Skin of body (tissue), 2 donors: ENCODE results near the gene HEATR5A. TPM values are rescaled to one million over a fixed set of nuclear protein-coding genes. Genes with fewer than 3 reads are reported as not detected.
"Not testable (repeated sequence)": the region's sequence is repeated elsewhere in the genome, so short reads cannot be mapped to it uniquely, and the experiment has no call there.

Source experiments
- DNase-seq: peaks from one replicate; lab custom pipeline; 2025; lab: John Stamatoyannopoulos, UW
- total RNA-seq: library from RNA; depleted of rRNA; stranded (reverse); fragments of >200 nt; gene quantifications from one replicate; pipeline ENCODE4 v1.2.3, GENCODE V29; 2014

HEATR5A gene
- total RNA-seq, result 27.4 TPM

DNA sequence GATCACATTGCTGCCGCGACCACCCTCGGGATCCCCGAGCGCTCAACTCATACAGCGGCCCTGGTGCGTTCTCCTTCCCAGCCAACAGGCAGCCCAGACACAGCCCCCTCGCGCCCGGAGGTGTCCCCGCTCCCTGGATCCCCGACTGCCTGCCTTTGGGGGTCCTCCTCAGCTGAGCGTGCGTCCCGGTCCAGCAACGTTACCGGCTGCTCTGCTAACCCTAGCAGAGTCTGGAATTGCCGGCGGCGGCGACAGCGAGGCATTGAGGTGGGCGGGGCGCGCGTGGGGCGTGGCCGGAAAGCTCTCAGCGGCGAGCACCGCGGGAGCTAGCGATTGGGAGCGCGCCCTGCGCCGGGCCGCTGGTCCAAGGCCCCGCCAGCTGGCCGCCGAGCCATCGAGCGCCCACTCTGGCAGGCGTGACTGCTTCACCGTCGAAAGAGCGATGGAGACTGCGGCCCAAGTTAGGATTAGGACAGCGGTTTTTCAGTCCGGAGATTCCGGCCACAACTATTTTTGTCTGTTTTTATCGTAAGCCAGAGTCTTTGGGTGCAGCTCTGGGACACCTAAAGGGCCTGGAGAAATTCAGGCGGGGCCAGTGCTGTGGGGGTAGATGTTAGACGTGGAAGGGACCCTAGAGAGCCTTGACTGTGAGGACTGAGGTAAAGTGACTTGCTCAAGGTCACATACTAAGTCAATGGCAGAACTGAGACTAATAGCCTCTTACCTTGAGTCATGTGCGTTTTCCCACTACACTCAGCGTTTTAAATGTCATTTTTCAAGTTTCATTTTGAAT, at the start of gene HEATR5A:
Gene HEATR5A (minus strand): TSS at position 232 of the 793 bp plus-strand sequence. CDS start 17,575 bp downstream, outside the sequence.
- DNase-seq, result peak; percentile 91

DNA sequence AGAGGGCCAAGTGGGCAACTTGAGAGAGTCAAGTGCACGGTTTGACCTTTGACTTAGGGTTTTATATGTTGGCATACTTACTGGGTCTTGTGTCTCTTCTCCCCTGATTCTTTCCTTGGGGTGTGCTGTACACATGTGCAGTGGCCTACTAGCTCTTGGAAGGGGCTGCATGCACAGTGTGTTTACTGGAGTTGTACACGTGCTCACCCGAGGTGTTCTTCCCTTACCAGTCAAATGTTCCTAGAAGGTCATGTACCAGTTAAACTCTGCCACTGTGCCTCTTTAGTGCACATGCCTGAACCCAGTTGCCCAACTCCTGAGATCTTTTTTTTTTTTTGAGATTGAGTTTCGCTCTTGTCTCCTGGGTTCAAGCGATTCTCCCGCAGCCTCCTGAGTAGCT, 46.2 kb upstream of the HEATR5A start:
- DNase-seq, result no peak

DNA sequence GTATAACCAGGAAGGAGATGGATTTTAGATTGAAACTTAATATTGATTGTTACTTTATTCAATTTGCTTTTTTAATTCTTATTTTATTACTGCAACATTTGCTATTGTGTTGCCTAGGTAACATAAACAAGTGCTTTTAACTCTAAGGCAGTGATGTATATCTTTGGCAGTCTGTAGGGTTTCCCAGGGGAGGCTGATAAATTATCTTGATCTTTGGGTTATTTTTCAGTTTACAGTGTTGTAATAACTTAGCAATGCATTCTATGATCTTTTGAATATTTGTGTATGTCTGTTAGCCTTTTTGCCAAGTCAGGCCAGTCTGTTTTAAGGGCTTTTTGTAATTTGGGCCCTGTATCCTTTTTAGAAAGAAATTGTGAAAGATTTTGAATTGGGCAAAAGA, 44.8 kb upstream of the HEATR5A start:
- peak; percentile 57 for DNase-seq

DNA sequence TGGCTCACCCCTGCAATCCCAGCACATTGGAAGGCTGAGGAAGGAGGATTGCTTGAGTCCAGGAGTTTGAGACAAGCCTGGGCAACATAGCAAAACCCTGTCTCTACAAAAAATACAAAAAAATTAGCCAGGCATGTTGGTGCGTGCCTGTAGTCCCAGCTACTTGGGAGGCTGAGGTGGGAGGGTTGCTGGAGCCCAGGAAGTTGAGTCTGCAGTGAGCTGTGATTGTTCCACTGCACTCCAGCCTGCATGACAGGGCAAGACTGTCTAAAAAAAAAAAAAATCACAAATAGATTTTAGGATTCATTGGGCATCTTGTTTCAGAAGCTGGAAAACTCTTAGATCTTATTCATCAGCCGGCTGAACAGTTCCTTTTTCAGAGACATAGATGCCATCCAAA, 42.1 kb upstream of the HEATR5A start:
- not testable (repeated sequence) for DNase-seq

DNA sequence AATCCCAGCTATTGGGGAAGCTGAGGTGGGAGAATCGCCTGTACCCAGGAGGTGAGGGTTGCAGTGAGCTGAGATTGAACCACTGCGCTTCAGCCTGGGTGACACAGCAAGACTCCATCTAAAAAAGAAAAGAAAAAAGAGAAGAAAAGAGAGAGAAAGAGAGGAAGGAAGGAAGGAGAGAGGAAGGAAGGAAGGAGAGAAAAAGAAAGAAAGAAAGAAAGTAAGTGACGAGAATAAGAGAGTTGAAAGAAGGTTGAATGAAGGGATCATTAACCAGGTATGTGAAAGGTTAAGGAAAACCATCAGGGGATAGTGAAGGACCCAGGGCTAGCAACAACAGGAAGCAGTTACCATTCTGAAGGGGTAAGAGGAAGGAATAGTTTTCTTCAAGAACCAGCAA, 41.2 kb upstream of the HEATR5A start:
- DNase-seq, result no peak

DNA sequence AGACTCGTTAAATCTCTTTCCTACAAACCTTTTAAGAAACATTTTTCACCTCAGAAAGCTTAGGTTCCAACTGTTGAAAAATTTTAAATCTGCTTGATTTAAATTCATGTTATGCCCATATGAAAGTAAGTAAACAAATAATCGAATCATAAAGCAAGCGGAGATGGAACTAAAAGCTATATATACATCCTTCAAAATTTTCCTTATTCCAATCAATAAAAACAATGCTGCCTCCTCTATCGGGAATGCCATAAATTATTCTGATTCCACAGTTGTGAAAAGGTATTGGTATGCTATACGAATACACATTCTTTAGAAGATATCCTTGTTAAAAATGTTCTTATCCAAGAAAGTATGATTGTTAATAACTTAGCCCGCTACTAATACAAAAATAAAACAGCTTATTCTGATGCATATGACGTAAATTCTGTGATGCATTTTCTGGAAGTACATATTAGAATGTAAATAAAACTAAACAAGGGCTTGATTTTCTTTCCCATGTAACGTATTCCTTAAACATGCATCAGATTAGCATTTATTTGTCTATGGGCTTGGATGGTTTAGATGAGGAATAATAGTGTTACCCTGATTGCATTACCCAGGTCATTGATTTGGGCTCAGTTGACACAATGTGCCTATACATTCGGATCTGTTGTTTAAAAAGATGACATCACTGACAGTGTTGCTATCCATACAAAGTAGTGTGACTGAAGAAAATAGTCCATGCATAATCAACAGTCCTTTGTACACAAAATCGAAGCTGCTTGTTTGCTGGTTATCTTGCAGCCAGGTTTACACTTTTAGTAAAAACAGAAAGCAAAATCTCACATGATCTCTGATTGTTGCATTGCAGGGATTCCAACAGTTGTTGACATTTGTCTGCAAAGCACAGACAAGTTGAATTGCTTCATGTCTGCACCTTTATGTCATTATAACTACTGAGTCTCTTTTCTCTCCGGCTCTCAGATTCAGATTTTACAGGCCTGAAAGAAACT, 37.6 kb upstream of the HEATR5A start:
- DNase-seq, result no peak

DNA sequence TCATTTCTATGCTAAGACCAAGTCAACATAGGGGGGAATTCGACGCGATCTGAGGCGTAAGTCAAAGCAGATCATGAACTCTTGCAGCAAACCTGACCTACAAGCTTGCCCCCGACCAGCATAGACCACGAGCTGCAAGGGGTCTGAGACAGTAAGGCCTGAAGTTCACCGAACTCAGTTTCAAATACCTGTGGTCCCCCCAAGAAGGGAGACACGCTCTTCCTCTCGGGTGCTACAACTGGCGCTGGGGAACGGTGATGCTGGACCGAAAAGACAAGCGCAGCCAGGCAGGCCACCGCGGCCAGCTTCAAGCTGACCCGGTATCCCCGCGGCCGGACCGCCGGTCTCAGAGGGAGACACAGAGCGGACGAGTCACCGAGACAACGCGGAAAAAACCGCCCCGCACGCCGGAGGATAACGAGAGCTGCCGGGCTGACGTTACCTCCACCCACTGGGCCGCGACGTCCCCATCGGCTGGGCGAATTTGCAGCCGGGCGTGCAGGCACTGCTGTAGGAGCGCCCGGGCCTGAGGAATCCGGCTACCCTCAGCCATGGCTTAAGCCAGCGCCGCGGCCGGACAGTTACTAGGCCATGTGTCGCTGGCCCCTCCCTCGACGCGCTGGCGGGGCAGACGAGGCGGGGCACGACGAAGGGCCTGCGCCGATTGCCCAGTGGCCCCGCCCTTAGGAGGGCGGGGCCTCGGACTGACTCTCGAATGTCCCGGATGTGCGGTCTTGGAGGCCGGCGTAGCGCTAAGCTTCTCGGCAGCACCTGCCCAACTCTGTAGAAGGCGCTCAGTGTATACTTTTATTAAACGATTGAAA, 36.7 kb upstream of the HEATR5A start, which contains the start of gene DTD2:
Gene DTD2 (minus strand): TSS at position 666 of the 824 bp plus-strand sequence. CDS start 113 bp downstream, at position 553.
- peak; percentile 92 for DNase-seq

DNA sequence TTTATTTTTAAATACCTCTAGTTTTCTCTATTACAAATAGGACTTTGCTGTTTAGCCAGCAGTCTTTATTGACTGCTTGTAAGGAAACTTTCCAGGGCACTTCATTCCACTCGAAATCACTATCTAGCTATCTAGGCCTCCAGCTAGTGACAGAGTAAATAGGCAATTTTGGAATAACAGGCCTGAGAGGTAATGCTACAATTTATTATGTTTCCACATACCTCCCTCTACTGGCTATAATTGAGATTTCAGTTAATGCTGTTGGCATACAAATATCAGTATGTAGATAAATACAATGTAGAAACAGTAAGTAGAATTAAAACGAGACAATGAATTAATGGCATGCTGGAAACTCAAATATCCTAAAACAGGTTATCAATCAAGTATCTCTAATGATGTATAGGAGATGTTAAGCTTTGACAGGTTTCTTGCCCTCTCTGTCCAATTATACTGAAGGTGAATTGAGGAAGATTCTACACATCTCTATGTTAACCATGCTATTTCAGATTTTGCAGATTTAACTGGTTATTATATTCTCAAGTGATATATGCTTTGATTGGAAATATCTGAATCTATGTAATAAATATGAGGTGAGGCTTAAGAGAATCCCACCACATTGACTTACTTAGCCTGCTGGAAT, 29.7 kb upstream of the HEATR5A start:
- peak; percentile 23 for DNase-seq

DNA sequence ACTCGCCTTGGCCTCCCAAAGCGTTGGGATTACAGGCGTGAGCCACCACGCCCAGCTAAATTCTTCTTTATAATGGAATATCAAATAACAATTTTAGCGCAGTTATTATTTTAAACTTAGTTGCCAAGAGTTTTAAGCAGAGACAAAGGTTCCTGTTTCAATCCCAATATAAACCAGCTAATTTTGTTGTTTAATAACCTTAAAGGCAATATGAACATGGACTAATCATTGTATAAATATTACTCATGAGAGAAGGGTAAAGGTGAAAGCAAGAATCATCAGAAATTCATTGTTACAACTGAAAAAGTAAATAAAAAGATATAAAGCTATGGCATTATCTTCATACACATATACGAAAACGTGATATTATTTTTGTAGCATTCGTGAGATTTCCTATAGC, 28.8 kb upstream of the HEATR5A start:
- no peak for DNase-seq

DNA sequence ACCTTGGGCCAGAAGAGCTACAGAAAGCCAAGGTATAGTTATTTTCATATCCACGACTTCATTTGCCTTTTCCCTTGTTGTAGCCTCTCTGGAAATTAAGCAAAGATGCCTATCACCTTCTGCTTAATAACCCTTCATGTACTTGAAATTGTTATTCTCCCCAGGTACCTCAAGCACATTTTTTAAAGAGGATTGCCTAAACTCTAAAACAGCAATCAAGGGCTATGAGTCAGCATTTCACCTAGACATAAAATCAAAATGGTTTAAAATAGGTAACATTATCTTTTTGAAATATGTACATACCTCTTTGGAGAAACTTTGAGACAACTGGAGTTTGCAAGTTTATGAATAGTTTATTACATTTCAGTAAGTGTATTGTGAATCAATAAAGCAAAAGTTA, 25.4 kb upstream of the HEATR5A start:
- DNase-seq, result no peak

DNA sequence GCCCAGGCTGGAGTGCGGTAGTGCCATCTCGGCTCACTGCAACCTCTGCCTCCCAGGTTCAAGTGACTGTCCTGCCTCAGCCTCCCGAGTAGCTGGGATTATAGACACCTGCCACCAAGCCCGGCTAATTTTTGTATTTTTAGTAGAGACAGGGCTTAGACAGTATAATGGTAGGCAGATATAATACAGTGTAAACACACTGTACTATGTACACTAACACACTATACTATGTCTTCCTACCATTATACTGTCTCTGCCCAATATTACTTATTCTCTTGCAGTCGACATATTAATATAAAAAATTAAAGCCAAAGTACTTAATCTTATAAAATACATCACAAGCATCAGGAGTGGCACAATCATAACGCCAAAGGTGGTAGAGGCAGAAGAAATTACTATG, 21.9 kb upstream of the HEATR5A start:
- DNase-seq, result no peak

DNA sequence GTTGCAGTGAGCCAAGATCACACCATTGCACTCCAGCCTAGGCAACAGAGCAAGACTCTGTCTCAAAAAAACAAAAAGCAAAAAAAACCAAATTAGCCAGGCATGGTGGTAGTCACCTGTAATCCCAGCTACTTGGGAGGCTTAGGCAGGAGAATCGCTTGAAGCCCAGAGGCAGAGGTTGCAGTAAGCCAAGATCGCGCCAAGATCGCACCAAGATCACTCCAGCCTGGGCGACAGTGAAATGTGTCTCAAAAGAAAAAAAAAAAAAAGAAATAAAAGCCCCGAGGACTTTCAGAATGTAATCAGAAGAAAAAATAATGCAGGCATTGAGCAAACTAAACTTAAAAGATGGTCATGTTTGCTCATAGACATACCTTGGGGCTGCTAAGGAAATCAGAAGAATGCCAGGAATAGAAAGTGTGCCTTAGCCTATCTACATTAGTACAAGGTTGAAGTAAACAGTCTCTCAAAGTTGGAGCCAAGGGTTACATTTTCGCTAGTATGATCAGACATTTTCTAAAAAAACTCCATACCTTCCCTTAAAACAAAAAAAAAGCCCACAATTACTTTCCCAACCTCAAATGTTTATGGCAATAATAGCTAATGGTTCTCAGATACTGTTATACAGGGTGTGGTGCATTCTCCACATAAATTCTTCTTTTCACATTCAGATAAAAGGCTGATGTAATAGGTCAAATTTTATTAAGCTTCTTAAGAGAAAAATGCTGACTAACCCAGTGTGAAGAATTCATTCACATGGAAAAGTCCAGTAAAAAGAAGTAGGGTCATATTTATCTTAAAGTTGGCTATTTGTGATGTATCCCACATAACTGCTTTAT, 21.1 kb upstream of the HEATR5A start:
- DNase-seq, result peak; percentile 11

DNA sequence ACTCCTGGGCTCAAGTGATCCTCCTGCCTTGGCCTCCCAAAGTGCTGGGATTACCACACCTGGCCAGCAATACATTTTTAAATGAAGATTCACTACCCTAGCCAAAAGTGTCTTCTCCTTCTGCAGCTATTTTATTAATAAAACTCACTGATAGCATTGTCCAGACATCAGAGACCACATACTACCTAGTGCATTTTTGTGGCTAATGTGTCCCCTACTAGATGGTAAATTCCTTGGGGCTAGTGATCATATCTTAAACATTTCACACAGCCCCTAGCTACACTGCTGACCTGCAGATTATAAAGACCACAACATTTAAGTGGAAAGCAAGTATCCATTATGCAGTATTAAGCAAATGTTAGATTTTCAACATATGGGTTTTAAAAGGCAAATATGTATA, 19.9 kb upstream of the HEATR5A start:
- DNase-seq, result no peak

DNA sequence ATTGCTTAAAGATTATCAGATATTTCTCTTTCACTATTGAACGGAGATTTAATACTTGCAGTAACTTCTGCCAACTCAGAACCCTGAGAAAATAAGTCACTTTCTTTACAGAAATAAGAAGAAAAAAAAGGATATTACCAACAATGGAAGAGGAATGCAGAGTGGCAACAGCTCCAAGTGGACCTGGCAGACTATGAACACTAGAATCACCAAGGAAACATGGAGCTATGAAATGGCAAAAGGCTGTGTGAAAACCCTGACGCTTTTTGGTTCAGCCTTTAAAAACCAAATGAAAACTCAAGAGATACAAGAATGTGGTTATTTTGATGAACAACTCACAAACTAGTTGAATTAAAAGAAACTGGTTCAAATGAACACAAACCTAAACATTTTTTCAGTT, 19.2 kb upstream of the HEATR5A start:
- no peak for DNase-seq

DNA sequence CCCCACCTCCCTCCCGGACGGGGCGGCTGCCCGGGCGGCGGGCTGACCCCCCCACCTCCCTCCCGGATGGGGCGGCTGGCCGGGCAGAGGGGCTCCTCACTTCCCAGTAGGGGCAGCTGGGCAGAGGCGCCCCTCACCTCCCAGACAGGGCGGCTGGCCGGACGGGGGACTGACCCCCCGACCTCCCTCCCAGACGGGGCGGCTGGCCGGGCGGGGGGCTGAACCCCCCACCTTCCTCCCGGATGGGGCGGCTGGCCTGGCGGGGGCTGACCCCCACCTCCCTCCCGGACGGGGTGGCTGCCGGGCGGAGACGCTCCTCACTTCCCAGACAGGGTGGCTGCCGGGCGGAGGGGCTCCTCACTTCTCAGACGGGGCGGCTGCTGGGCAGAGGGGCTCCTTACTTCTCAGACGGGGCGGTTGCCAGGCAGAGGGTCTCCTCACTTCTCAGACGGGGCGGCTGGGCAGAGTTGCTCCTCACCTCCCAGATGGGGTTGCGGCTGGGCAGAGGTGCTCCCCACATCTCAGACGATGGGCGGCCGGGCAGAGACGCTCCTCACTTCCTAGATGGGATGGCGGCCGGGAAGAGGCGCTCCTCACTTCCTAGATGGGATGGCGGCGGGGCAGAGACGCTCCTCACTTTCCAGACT, 16.8 kb upstream of the HEATR5A start:
- not testable (repeated sequence) for DNase-seq

DNA sequence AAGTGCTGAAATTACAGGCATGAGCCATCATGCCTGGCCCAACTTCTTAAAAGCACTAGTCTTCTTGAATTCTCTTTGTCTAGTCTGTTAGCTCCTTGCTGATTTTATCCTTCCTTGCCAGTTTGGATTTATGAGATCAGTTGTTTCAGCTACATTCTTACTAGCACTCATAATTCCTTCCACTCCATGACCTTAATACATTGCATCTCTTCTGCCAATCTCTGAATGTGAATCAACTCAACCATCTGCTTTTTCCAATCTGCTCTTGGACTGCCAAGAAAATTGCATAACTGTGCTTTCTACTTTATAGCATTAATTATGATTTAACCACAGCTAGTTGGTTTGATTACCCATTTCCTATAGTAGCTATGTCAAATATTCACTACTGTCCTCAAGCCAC, 14.9 kb upstream of the HEATR5A start:
- DNase-seq, result peak; percentile 92

DNA sequence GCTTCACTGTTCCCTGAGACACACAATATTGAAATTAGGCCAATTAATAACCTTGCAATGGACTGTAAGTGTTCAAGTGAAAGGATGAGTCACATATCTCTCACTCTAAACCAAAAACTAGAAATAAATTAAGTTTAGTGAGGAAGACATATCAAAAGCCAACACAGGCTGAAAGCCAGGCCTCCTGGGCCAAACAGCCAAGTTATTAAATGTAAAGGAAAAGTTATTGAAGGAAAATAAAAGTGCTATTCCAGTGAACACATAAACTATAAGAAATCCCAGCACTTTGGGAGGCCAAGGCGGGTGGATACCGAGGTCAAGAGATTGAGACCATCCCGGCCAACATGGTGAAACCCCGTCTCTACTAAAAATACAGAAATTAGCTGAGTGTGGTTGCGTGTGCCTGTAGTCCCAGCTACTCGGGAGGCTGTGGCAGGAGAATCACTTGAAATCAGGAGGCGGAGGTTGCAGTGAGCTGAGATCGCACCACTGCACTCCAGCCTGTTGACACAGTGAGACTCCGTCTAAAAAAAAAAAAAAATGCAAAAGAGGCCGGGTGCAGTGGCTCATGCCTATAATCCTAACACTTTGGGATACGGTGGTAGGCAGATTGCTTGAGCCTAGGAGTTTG, 10.4 kb upstream of the HEATR5A start:
- DNase-seq, result no peak

DNA sequence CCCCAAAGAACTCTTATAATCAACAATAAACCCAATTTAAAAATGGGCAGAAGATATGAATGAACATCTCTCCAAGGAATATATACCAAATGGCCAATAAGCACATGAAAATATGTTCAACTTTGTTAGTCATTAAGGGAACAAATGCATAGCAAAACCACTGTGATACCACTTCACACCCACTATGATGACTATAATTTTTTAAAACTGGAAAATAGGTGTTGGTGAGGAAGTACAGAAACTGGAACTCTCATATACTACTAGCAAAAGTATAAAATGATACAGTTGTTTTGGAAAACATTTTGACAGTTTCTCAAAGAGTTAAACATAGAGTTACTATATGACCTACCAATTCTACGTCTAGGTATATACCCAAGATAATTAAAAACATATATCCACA, 9.4 kb upstream of the HEATR5A start:
- no peak for DNase-seq

DNA sequence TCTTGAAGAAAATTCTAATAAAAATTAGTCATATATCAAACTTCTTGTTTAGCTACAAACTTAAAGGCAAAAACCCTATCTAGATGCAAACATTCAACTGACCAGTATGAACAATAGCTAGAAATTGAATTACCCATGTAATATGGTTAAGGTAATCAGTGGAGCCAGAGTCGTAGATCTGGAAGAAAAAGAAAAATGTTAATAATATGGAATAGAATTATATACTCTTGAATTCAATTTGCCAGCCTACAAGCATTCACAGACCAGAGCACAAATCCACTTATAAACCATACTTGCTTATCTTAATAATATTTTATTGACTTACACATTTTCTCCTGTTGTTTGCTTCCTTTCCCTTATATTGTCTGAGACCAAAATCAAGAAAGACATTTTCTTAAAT, 7.7 kb upstream of the HEATR5A start:
- no peak for DNase-seq
